Activated naive CD8-positive, alpha-beta T cell treated with anti-CD3 and anti-CD28 coated beads, Interleukin-2, amount 10 ng/mL, durations not matched to agents 7 days and 5 days (primary cell): ENCODE measurements around the gene RPL12. TPM values are rescaled to one million over a fixed set of nuclear protein-coding genes. Genes with fewer than 3 reads are reported as not detected.

Source experiments
- ATAC-seq: fragments of 150-1000 bp; cut with Tn5 transposase; one replicate; pipeline ENCODE4 v1.10.0; 2021; ENCODE audit warnings: low read depth, moderate library complexity
- POLR2A ChIA-PET: fragments of 350-600 bp; sonication (Branson Sonifier 250); formaldehyde crosslinking; loops from one replicate; lab custom pipeline; 2021; ENCODE audit warnings: antibody characterized with exemption; lab: Charles Lee
- DNase-seq: peaks from one replicate; pipeline ENCODE4 v3.0.0; 2021
- H3K27ac Mint-ChIP-seq: one replicate; pipeline ENCODE4 v1.8.0; 2022; ENCODE audit warnings: mild to moderate bottlenecking, mixed read lengths
- H3K27me3 Mint-ChIP-seq: one replicate; pipeline ENCODE4 v1.8.0; 2022; ENCODE audit warnings: mild to moderate bottlenecking, moderate library complexity, mixed read lengths
- H3K36me3 Mint-ChIP-seq: one replicate; pipeline ENCODE4 v1.8.0; 2021; ENCODE audit warnings: mild to moderate bottlenecking, mixed read lengths
- H3K4me1 Mint-ChIP-seq: one replicate; pipeline ENCODE4 v1.8.0; 2021; ENCODE audit warnings: mixed read lengths
- H3K4me3 Mint-ChIP-seq: one replicate; pipeline ENCODE4 v1.8.0; 2022; ENCODE audit warnings: mild to moderate bottlenecking, moderate library complexity, mixed read lengths
- H3K9me3 Mint-ChIP-seq: one replicate; pipeline ENCODE4 v1.8.0; 2021; ENCODE audit warnings: mixed read lengths
- total RNA-seq, 2 experiments: library from RNA; stranded (reverse); gene quantifications; one replicate each; pipeline ENCODE4 v1.2.3, GENCODE V29; 2021

The RPL12 gene
- total RNA-seq, 2 experiments from 2014 or later = 1,332 to 1,343 TPM

- H3K4me3 Mint-ChIP-seq = peak overlapping the region; percentile 98
- no peaks in the 10 kb centered on the region for H3K9me3 Mint-ChIP-seq
- no peaks in the 10 kb centered on the region for H3K27me3 Mint-ChIP-seq
- POLR2A ChIA-PET = interaction anchor here (1.0 to 5.4 kb wide), 3 partner anchors 26 to 32 kb away, joined by 3 to 53 read pairs (median 4); partner anchors contain the start of genes LRSAM1, RPL12 and SLC2A8
- DNase-seq (no peak), ATAC-seq (no peak)
- peaks cover 12% of the 10 kb centered on the region for H3K36me3 Mint-ChIP-seq
- no peak overlapping the region for H3K27ac Mint-ChIP-seq
- H3K4me1 Mint-ChIP-seq = peaks cover 28% of the 10 kb centered on the region
Observed at GRCh38 chr9:127422787-127423186, 28.4 kb downstream of the RPL12 start.

DNA sequence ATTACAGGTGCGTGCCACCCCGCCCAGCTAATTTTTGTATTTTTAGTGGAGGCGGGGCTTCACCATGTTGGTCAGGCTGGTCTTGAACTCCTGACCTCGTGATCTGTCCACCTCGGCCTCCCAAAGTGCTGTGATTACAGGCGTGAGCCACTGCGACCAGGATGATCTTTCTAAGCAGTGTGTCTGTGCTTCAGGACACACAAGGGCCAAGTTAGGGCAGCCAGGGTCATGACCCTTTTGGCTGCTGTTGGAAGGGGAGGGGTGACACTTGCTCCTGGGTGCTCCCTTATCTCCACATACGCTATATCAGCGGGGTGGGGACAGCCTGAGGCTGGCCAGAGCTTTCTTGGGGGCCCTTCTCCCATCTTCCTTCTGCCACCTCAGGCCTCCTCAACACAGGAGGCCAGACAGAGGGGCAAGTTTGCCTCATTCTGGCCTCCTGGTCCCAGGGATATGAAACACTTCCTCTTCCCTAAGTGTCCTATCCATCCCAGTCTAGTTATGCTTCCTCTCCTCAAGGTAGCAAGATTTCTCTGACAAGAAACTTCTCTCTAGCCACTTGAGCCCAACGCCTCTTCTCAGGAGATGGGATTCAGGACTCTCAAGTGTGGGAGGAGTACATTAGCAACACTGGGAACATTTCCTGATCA lies 28.9 kb downstream of the RPL12 start:
- Mint-ChIP-seq H3K27me3 (no peaks in the 10 kb centered on the region), H3K4me1 (peaks cover 25% of the 10 kb centered on the region), H3K27ac (no peak overlapping the region), H3K4me3 (peak overlapping the region; percentile 98), H3K9me3 (no peaks in the 10 kb centered on the region), H3K36me3 (peaks cover 11% of the 10 kb centered on the region)
- DNase-seq (no peak), ATAC-seq (no peak)
- POLR2A ChIA-PET = interaction anchor here (5.4 kb wide), 1 partner anchor 28 kb away, joined by 53 read pairs; the partner anchor contains the start of genes LRSAM1 and RPL12

DNA sequence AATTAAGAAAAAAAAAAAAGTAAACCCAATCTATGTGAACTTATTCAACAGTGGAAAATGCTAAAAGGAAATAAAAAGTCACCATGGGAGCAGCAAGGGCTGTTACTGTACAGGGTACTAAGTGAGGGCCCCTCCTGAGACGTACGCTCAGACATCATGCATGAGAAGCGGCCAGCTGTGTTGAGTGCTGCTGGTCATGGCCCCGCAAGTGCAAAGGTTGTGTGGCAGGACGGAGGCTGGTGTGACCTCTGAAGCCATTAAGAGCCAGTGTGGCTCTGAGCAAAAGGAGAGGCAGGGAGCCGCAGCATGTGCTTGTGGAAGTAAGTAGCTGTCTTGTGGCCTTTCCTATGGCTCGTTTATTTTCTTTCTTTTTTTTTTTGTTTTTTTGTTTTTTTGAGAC lies 30.1 kb downstream of the RPL12 start:
- Mint-ChIP-seq H3K27ac (no peak overlapping the region), H3K36me3 (peaks cover 4% of the 10 kb centered on the region), H3K4me3 (no peak overlapping the region), H3K4me1 (peaks cover 17% of the 10 kb centered on the region), H3K9me3 (no peaks in the 10 kb centered on the region), H3K27me3 (peaks cover 6% of the 10 kb centered on the region)
- DNase-seq (no peak), ATAC-seq (no peak)
- POLR2A ChIA-PET = interaction anchor here (0.7 to 5.4 kb wide), 3 partner anchors 30 to 1690 kb away, joined by 3 to 53 read pairs (median 8); partner anchors contain the start of genes CRAT, LRSAM1 and RPL12

DNA sequence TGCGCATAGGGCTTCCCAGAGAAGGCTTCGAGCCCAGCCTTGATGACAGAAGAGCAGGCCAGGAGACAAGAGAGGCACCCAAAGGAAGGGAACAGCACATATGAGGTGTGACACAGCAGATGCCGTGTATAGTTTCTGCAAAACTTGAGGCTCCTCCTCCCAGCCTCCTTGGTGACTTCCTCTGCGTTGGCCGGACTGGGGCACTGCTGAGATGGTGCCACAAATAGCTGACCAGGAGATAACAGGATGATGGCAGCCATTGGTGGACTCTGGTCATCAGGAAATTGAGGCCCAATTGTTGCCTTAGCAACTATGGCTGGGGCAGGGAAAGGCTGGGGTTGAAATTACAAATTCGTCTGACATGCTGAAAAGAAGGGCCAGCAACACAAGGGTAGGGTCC lies 31.9 kb downstream of the RPL12 start:
- H3K4me3 Mint-ChIP-seq = no peak overlapping the region
- H3K27ac Mint-ChIP-seq = no peak overlapping the region
- peaks cover 2% of the 10 kb centered on the region for H3K36me3 Mint-ChIP-seq
- ATAC-seq = no peak
- no peak for DNase-seq
- peaks cover 13% of the 10 kb centered on the region for H3K27me3 Mint-ChIP-seq
- POLR2A ChIA-PET = no interaction called here
- peaks cover 6% of the 10 kb centered on the region for H3K4me1 Mint-ChIP-seq
- no peaks in the 10 kb centered on the region for H3K9me3 Mint-ChIP-seq

- DNase-seq (peak; percentile 60), ATAC-seq (peak; percentile 79)
- H3K9me3 Mint-ChIP-seq = no peaks in the 10 kb centered on the region
- no peak overlapping the region for H3K27ac Mint-ChIP-seq
- peaks cover 15% of the 10 kb centered on the region for H3K27me3 Mint-ChIP-seq
- H3K4me1 Mint-ChIP-seq = peaks cover 5% of the 10 kb centered on the region
- POLR2A ChIA-PET = interaction anchor here (1.3 kb wide), 1 partner anchor 33 kb away, joined by 3 read pairs; no protein-coding TSS in a partner anchor
- H3K36me3 Mint-ChIP-seq = no peaks in the 10 kb centered on the region
- H3K4me3 Mint-ChIP-seq = no peak overlapping the region
Observed at GRCh38 chr9:127418037-127418471, 33.2 kb downstream of the RPL12 start.

DNA sequence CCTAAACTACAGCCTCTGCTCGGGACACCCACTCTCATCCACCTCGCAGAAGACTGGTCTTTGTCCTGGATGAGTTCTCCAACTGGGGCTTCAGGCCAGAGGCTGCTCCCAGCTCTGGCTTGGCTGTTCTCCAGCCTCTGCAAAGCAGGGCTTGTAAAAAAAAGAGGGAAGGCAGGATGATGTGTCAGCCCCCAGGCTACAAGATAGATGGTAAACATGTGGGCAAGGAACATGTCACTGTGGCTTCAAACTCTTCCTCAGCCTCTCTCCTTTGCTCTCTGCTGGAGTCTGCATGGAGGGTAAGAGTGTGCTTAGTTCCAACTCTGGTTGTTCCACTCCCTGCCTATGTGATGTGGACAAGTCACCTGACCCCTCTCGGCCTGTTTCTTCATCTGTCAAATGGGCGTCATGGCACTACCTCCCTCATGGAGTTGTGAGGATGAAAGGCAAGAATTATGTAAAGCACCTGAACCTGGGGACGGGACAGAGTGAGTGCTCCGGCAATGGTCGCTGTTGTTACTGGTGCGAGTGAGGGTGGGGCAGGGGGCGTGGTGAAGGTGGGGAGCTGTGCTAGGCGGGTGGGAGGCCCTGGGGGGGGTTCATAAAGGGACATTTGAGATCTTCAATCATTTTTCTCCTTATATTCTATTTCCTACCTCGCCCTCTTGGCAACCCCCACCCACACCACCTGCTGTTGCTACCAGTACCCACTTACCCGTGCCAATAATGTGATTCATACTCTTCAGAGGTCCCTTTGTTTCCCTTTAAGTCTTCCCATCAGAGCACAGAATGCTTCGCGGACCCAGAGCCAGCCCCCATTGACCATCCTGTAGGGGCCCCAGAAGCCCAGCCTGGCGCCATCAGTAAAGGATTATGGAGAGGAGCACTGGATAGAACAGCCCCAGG lies 33.8 kb downstream of the RPL12 start:
- DNase-seq = no peak
- POLR2A ChIA-PET = interaction anchor here (1.3 kb wide), 1 partner anchor 33 kb away, joined by 3 read pairs; no protein-coding TSS in a partner anchor

DNA sequence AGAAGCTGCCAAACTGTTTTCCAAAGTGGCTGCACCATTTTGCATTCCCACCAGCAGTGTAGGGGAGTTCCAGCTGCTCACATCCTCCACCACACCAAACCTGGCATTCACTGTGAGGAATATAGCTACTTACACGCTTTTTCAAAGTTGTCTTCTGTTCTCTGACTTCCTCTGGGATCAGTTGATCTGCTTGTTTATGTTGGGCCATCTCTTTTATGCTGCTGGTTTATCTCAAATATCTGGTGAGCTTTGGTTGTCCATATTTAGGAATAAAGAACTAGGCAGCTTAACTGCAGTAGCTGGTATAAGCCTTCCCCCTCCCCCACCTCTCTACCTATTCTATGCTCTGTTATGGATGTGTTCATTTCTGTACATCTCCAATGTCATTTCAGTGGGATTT lies 35.5 kb downstream of the RPL12 start:
- Mint-ChIP-seq H3K27me3 (peaks cover 21% of the 10 kb centered on the region), H3K27ac (no peak overlapping the region), H3K36me3 (no peaks in the 10 kb centered on the region), H3K4me3 (no peak overlapping the region), H3K4me1 (peaks cover 3% of the 10 kb centered on the region), H3K9me3 (no peaks in the 10 kb centered on the region)
- DNase-seq (no peak), ATAC-seq (no peak)
- POLR2A ChIA-PET = no interaction called here

More for the DNA sequence above, 33.8 kb downstream of the RPL12 start:
- Mint-ChIP-seq H3K36me3 (no peaks in the 10 kb centered on the region), H3K4me1 (peaks cover 2% of the 10 kb centered on the region), H3K27me3 (peaks cover 15% of the 10 kb centered on the region), H3K27ac (no peak overlapping the region), H3K9me3 (no peaks in the 10 kb centered on the region), H3K4me3 (no peak overlapping the region)
- no peak for ATAC-seq

GRCh38 chr9:127415141-127415540 lies 36.1 kb downstream of the RPL12 start:
- POLR2A ChIA-PET = no interaction called here

DNA sequence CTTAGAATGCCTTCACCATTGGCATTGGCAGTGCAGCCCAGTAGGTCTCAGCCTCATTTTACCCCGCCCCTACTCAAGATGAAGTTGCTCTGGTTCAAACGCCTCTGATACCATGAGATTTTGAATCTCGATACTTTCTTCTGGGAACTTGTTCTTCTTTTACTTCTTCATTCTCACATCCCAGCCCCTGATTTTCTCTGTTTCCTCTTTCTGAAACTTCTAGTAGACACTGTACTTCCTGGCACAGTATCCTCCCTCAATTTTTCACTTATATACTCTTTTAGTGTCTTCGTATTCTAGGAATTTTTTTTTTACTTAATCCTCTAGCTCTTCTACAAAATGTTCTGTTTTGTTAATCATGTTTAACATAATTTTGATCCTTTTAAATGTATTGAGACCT lies 40.1 kb downstream of the RPL12 start:
- H3K4me3 Mint-ChIP-seq = no peak overlapping the region
- no peaks in the 10 kb centered on the region for H3K9me3 Mint-ChIP-seq
- DNase-seq = no peak
- ATAC-seq = no peak
- H3K27ac Mint-ChIP-seq = no peak overlapping the region
- H3K27me3 Mint-ChIP-seq = peaks cover 18% of the 10 kb centered on the region
- H3K36me3 Mint-ChIP-seq = no peaks in the 10 kb centered on the region
- H3K4me1 Mint-ChIP-seq = peaks cover 3% of the 10 kb centered on the region
- POLR2A ChIA-PET = no interaction called here

More at GRCh38 chr9:127415141-127415540, 36.1 kb downstream of the RPL12 start:
- DNase-seq (no peak), ATAC-seq (no peak)
- Mint-ChIP-seq H3K4me3 (no peak overlapping the region), H3K27ac (no peak overlapping the region), H3K27me3 (peaks cover 21% of the 10 kb centered on the region), H3K4me1 (peaks cover 3% of the 10 kb centered on the region), H3K9me3 (no peaks in the 10 kb centered on the region), H3K36me3 (no peaks in the 10 kb centered on the region)

- Mint-ChIP-seq H3K4me3 (no peak overlapping the region), H3K9me3 (no peaks in the 10 kb centered on the region), H3K36me3 (no peaks in the 10 kb centered on the region), H3K4me1 (peaks cover 3% of the 10 kb centered on the region), H3K27me3 (peaks cover 9% of the 10 kb centered on the region), H3K27ac (no peak overlapping the region)
- no peak for ATAC-seq
- no peak for DNase-seq
- POLR2A ChIA-PET = interaction anchor here (0.7 to 1.2 kb wide), 2 partner anchors 11 to 51 kb away, joined by 3 to 4 read pairs; partner anchors contain the start of gene SLC2A8
Observed at GRCh38 chr9:127407492-127407843, 43.7 kb downstream of the RPL12 start.

- ATAC-seq (no peak), DNase-seq (no peak)
- Mint-ChIP-seq H3K36me3 (no peaks in the 10 kb centered on the region), H3K9me3 (no peaks in the 10 kb centered on the region), H3K4me1 (peaks cover 3% of the 10 kb centered on the region), H3K27me3 (peaks cover 10% of the 10 kb centered on the region), H3K4me3 (no peak overlapping the region), H3K27ac (no peak overlapping the region)
- POLR2A ChIA-PET = interaction anchor here (0.7 to 1.2 kb wide), 2 partner anchors 10 to 52 kb away, joined by 3 to 4 read pairs; partner anchors contain the start of gene SLC2A8
Observed at GRCh38 chr9:127406799-127407491, 44.3 kb downstream of the RPL12 start.

DNA sequence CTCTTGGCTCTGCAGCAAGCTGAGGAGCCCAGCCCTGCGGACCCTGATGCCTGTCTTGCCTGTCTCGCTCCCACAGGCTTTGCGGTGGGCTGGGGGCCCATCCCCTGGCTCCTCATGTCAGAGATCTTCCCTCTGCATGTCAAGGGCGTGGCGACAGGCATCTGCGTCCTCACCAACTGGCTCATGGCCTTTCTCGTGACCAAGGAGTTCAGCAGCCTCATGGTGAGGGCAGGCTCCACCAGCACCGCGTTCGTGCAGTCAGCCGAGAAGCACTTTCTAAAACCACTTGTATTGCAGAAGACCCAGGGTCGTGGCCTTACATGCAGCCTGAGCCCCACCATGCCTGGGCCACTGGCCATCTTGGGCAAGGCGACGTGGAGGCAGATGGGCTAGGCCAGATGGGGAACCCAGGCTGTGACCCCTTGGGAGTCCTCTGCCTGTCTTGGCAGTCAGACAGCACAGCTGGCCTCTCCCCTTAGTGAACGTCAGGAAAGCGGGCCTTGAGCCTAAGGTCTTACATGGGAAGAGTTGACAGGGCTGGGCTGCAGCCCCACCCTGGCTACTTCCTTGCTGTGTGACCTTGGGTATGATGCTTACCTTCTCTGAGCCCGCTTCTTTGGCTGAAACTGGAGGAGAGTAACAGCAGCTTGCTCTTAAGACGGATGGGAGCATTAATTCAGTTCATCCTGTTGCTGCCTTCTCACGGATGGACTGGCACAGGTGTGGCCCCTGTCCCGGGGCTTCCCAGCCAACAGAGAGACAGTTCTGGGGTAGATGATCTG lies 45.7 kb downstream of the RPL12 start:
- POLR2A ChIA-PET = no interaction called here
- Mint-ChIP-seq H3K36me3 (no peaks in the 10 kb centered on the region), H3K9me3 (no peaks in the 10 kb centered on the region), H3K4me3 (no peak overlapping the region), H3K27ac (no peak overlapping the region), H3K4me1 (no peaks in the 10 kb centered on the region), H3K27me3 (peaks cover 11% of the 10 kb centered on the region)
- no peak for DNase-seq
- ATAC-seq = no peak
